Fibroblast of upper back skin (primary cell): ENCODE measurements around the gene S100A2.

Source experiments
- DNase-seq: peaks from one replicate; pipeline ENCODE4 v3.0.0-alpha.2; 2013

Gene S100A2

DNA sequence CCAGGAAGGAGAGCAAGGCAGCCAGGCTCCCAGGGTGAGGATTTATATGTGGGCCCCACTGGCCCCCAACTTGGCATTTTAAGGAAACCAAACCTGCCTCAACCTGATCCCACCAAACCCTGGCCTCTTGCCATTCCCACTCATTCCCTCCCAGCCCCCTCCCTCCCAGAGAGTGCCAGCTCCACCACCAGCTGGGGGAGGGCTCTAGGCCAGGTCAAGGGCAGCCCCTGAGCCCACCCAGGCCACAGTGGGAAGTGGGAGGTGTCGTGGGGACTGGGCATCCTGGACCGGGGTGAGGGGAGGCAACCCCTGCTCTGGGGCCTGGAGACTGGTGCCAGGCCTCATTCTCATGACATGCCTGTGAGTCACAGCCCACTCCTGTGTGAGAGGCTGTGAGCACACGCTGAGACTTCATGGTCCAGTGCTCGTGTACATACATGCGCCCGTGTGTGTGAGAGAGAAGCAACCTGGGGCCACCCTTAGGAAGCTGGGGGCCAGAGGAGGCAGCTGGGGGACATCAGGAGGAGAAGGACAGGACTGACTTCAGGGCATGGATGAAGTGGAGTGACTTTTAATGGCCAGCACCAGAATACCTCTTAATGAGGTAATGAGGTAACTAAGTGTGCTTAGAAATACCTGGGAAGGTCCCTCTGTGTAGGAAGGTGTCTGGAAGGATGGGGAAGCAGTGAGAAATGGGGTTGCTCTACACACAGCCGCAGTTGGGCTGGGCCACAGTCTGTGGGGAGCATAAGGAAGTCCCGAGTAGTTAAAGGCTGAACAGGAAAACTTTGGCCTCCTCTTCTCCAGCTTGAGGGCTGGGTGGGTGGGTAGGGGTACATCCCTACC lies at the start of gene S100A2:
S100A2 (minus strand) TSS at position 316 of the 846 bp plus-strand sequence. CDS start 1,967 bp downstream, outside the sequence.
- DNase-seq, result peak; percentile 92

DNA sequence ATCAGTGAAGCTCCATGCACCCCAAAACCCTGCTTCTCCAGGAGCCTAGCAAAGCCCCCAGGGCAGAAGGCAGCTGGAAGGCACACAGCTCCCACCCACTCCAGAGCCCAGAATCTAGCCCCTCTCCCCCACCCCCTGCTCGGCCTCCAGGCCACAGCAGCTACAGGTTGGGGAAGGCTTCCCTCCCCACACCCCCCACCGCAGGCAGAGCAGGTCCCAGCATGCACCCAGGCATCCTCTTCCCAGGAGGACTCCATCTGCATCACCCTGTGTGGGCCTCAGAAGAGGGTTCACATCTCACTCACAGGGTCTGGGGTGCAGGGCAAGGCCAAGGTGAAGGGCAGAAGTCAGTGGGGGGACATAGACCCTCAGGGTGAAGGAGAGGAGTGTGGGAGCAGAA lies 49.8 kb upstream of the S100A2 start:
- DNase-seq, result no peak

DNA sequence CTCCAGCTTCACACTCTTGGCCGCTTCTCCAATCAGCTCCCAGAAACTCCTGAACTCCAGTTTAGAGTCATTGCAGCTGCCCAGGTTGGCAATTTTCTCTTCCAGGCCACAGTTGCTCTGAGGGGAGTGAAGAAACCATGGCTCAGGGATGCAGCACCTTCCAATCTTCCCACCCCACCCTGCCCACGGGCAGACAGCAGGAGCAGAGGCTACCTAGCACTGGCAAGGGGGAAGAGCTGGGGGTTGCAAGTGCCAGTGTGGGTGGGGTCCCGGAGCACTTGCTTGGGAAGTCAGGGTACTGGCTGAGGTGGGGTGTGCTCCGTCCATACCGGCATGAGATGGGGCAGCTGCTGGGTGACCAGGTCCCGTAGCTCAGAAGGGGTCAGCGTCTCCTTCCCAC lies 49.3 kb upstream of the S100A2 start:
- no peak for DNase-seq

DNA sequence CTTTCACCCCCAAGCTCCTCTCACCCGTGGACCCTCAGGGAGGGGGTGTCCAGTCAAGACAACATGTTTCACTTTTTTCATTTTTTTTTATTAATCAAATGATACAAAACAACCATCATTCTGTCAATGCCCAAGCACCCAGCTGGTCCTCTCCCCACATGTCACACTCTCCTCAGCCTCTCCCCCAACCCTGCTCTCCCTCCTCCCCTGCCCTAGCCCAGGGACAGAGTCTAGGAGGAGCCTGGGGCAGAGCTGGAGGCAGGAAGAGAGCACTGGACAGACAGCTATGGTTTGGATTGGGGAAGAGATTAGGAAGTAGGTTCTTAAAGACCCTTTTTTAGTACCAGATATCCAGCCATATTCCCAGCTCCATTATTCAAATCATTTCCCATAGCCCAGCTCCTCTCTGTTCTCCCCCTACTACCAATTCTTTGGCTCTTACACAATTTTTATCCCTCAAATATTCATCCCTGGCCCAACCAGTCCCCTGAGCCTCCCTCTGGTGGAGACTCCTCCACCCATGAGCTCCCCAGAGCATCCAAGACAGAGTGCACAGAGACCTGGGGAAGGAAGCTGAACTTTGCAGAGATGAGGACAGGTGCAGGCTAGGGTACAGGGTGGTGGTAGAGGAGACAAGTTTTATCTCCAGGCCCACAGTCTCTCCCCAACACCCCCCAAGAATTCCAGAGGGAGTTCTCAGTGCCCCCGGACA lies 48.7 kb upstream of the S100A2 start:
- DNase-seq, result no peak

GRCh38 chr1:153613406-153613805 lies 47.8 kb upstream of the S100A2 start:
- DNase-seq, result no peak

- peak; percentile 64 for DNase-seq
Observed at GRCh38 chr1:153612755-153613331, 47.2 kb upstream of the S100A2 start, which contains the start of gene S100A16. Gene S100A16 (minus strand): TSS chr1:153613137. CDS start chr1:153608151, 4,986 bp downstream.

DNA sequence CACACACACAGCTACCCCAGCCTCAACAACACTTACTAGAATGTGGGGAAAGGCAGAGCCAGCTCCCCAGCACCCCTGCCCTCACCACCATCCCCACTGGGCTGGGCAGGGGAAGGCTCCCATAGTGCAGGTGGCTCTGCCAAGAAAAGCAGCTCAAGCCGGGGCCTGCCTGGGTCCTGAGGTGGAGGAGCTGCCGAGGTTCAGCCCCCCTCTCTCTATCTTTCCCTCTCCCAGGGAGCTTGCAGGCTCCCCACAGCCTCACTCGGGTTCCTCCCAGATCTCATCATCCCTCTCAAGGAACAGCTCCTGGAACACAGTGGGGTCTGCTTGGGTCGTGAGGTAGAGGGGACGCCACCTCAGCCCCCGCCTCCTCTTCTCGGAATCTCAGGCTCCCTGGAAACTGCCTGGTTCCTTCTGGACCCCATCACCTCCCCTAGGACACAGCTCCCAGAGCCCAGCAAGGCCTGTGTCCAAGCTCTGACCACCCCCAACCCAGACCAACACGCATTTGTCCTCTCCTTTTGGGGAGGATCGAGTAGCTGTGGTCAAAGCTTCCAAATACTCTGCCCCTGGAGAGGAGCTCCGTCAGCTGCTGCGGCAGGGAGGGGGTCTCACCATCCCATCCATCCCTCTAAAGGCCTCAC lies 46.6 kb upstream of the S100A2 start:
- no peak for DNase-seq

DNA sequence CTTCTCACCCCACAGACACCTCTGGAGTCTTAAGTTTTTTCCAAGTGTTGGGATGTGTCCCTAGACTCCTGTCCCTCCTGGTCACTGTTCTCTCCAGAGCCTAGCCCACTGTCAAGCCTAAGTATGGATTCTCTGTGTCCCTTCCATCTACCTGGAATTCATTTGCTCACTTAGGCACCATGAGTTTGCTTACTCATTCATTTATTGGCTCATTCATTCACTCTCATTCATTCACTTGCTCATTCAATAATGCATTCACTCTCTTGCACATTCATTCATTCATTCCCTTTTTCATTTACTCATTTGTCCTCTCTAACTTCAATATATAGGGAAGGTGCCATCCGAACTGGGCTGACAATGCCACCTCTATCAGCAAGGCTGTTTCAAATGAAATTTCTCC lies 45.7 kb upstream of the S100A2 start:
- DNase-seq, result no peak

GRCh38 chr1:153610811-153611301 lies 45.2 kb upstream of the S100A2 start:
- no peak for DNase-seq

DNA sequence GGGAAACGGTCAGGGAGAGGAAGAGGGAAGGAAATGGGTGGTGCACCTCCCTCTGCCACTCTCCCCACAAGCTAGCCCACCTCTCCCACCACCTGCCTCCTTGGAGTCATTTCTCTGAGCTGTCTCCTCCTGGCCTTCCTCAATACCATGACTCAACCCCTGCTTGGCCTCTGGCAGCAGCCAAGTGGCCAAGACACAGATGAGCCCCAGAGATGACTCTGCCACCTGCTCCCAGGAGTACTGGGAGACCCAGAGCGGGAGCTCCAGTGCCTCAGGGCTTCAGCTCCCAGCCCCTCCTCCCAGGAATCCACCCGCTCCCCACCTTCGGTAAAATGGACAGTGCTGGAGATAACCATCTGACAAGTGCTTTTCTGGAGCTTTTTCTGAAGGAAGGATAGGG lies 44.7 kb upstream of the S100A2 start:
- no peak for DNase-seq

DNA sequence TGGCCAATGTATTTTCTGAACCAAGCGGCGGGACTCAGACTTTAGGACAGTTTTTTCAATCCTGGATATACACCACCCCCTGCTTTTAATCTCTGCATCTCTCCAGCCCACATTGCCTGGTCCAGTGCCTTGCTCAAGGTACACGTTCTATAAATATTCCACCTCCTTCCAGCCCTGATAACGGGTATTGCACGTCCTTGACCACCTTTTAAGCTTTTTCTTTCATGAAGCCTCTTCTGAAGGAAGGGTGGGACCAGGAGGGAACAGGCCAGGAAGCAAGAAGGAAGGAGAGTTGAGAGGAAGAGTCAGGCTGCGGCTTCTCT lies 43.9 kb upstream of the S100A2 start:
- no peak for DNase-seq

DNA sequence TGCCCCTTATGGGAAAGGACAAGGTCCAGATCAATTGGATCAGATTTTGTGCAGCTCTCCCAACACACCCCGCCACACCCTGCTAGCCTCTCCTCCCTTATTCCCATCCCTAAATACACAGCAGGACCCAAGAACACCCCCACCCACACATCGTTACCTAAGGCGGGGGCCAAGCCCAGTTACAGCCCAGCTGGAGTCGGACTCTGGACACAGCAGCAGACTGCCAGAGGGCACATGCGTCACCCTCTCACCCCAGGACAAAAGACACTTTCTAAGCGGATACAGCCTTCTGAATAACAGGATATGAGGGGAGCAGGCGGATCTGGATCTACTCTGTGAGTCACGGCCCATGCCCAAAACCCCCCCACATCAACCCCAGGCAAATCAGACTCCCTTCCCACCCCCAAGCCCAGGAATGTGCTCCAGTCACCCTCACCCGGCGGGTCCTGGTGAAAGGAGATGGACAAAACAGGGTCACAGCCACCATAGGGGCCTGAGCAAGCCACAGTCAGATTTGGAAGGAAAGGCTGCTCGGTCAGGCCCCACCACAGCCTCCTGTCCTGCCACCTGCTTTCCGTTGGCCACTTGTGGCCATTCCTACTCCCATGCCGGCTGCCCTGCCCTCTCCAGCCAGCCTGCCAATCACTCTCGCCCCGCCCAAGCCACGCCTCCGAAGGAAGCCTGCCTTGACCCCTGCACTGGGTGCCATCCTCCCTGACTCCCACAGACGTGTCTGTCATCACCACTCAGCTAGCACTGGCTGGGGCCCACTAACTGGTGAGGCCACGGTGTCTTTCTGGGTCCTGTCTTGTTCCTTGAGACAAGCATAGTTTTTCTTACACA lies 43.3 kb upstream of the S100A2 start:
- peak; percentile 82 for DNase-seq

GRCh38 chr1:153608089-153608682 lies 42.5 kb upstream of the S100A2 start:
- no peak for DNase-seq

- DNase-seq, result no peak
Observed at GRCh38 chr1:153607381-153607780, 41.7 kb upstream of the S100A2 start.

DNA sequence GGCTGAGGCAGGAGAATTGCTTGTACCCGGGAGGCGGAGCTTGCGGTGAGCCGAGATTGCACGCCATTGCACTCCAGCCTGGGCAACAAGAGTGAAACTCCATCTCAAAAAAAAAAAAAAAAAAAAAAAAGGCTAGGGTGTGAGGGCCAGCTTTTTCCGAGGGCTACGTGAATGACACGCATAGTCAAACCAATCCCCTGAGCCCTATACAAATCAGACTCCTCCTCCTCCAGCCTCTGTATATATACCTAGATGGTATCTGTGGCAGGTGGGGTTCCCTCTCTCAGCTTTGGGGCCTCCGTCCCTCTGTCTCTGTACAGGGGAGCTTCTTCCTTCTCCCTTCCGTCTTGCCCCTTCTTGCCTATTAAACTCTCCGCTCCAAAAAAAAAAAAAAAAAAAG lies 40.5 kb upstream of the S100A2 start:
- no peak for DNase-seq

DNA sequence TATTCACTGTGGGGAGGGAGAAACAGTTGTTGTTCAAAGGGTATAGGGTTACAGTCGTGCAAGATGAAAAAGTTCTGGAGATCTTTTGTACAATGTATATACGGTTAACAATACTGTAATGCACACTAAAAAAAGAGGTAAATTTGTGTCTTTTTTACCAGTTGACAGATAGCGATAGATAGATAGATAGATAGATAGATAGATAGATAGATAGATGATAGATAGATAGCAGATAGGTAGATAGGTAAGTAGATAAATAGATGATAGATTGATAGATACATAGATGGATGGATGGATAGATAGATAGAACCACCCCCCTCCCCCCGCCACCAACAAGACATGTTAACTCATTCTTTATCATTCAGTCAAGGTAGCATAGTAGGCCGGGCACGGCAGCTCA lies 37.1 kb upstream of the S100A2 start:
- DNase-seq, result no peak

DNA sequence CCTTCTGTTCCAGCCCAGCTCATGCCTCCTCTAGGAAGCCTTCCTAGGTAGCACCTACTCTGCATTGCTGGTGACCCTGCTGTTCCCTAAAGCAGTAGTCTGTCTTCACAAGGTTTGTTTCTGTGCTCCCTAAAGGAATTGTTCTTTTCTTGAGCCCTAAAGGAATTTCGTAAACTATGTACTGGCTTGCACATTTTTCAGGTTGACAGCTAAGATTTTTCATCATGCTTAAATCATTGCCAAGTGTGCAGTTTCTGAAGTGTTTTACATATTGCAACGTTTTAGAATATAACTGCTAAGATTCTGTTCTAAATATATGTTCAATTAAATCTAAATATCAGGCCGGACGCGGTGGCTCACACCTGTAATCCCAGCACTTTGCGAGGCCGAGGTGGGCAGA lies 34.2 kb upstream of the S100A2 start:
- no peak for DNase-seq

- peak; percentile 72 for DNase-seq
Observed at GRCh38 chr1:153598309-153599172, 32.9 kb upstream of the S100A2 start.

DNA sequence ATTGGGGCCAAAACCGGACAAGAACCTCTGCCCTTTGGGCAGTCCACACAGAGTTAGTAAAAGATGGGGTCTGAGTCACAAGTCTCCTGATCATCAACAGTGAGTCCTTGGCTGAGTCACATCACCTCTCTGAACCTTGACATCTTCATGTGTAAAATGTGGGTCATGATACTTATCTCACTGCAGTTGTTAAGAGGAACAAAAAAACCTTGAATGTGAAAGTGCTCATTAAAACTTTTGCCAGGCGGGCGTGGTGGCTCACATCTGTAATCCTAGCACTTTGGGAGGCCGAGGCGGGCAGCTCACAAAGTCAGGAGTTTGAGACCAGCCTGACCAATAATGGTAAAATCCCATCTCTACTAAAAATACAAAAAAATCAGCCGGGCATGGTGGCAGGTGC lies 31.6 kb upstream of the S100A2 start:
- no peak for DNase-seq

DNA sequence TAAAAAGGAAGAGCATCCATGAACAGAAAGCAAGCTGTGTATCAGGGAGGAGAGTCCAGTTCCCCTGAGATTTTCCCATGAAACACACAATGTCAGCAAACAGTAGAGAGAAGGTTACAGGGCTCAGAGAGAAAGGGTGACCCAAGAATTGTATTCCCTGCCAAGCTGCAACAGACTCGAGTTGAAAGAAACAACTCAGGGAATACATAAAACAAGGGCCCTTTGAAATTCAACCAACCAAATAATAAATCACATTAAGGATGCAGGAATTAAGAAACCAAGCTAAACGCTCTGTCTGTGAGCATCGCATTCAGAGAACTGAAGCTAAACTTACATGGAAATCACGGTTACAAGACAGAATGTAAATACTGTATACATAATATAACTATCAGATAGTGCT lies 27.1 kb upstream of the S100A2 start:
- no peak for DNase-seq

DNA sequence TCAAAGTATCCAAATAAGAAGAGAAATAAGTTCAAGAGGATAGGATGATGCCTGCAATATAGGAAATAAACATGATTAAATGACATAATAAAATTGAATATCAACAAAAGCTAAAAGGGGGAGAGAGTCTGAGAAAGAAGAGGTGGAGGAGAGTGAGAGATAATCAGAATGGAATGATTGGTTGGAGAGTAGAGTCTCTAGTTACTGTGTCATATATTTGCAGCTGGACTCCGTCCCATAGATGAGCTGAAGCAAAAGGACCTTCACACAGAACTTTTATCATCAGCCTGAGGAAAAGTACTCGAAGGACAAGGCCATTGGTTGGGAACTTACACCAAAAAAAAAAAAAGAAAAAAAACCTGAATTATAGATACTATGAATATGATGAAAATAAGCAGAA lies 22.8 kb upstream of the S100A2 start:
- DNase-seq, result no peak
